Endometrium (tissue), 2 donors: Measurements from ENCODE around the gene ADGRA3.
A peak's percentile ranks its signal among the peaks of the same experiment; 100 is the strongest.
"Not testable (repeated sequence)": the region's sequence is repeated elsewhere in the genome, so short reads cannot be mapped to it uniquely, and the experiment has no call there.

ENCODE experiments used
- FAIRE-seq: peaks from 2 replicates; lab custom pipeline; 2012; peaks lifted over from hg19 to GRCh38; lab: Jason Lieb, UNC
- donor health status: control.
- donor health status: control.

ADGRA3 gene

GRCh38 chr4:22480675-22481327 lies 35.1 kb downstream of the ADGRA3 start:
- peak; percentile 35 for FAIRE-seq

GRCh38 chr4:22478426-22478825 lies 37.4 kb downstream of the ADGRA3 start:
- FAIRE-seq, result no peak

- FAIRE-seq, result no peak
Observed at GRCh38 chr4:22477813-22478182, 38.1 kb downstream of the ADGRA3 start.

- FAIRE-seq, result peak; percentile 63
Observed at GRCh38 chr4:22477136-22477812, 38.6 kb downstream of the ADGRA3 start.

GRCh38 chr4:22476011-22476410 lies 39.9 kb downstream of the ADGRA3 start:
- FAIRE-seq, result peak; percentile 31

- FAIRE-seq, result not testable (repeated sequence)
Observed at GRCh38 chr4:22475311-22475646, 40.6 kb downstream of the ADGRA3 start.

- FAIRE-seq, result no peak
Observed at GRCh38 chr4:22474636-22475310, 41.1 kb downstream of the ADGRA3 start.

- no peak for FAIRE-seq
Observed at GRCh38 chr4:22473268-22473667, 42.6 kb downstream of the ADGRA3 start.

GRCh38 chr4:22471999-22472461 lies 43.8 kb downstream of the ADGRA3 start:
- no peak for FAIRE-seq

GRCh38 chr4:22471419-22471818 lies 44.4 kb downstream of the ADGRA3 start:
- FAIRE-seq, result no peak

GRCh38 chr4:22466581-22466980 lies 49.3 kb downstream of the ADGRA3 start:
- FAIRE-seq, result no peak

GRCh38 chr4:22465996-22466395 lies 49.9 kb downstream of the ADGRA3 start:
- FAIRE-seq, result no peak

GRCh38 chr4:22465349-22465748 lies 50.5 kb downstream of the ADGRA3 start:
- no peak for FAIRE-seq

- FAIRE-seq, result no peak
Observed at GRCh38 chr4:22463179-22463578, 52.7 kb downstream of the ADGRA3 start.

- no peak for FAIRE-seq
Observed at GRCh38 chr4:22462688-22463087, 53.2 kb downstream of the ADGRA3 start.

GRCh38 chr4:22460266-22460665 lies 55.6 kb downstream of the ADGRA3 start:
- no peak for FAIRE-seq

GRCh38 chr4:22458098-22458497 lies 57.8 kb downstream of the ADGRA3 start:
- FAIRE-seq, result no peak

- no peak for FAIRE-seq
Observed at GRCh38 chr4:22457348-22457747, 58.5 kb downstream of the ADGRA3 start.

GRCh38 chr4:22456291-22456690 lies 59.6 kb downstream of the ADGRA3 start:
- FAIRE-seq, result no peak

- FAIRE-seq, result no peak
Observed at GRCh38 chr4:22454955-22455354, 60.9 kb downstream of the ADGRA3 start.

- FAIRE-seq, result no peak
Observed at GRCh38 chr4:22454216-22454838, 61.5 kb downstream of the ADGRA3 start.

- FAIRE-seq, result no peak
Observed at GRCh38 chr4:22444813-22445212, 71.1 kb downstream of the ADGRA3 start.

- FAIRE-seq, result peak; percentile 8
Observed at GRCh38 chr4:22442956-22443355, 72.9 kb downstream of the ADGRA3 start.
